Measurements from ENCODE around the gene SERPINA12.

Gene SERPINA12

DNA sequence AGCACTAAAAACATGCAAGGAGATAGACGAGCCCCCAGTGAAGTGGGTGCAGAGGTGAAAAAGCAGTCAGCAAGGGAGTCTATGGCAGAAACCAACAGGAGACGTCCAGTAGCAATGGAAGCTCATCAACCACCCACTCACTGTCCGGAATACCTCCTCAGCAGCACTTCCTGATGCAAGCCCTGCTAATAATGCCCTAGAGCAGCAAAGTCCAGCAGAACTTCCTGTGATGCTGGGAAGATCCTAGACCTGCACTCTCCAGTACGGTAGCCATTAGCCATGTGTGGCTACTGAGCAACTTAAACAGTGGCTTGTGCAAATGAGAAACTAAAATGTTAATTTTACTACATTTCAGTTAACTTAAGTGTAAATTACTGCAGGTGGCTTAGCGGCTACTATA, 44.2 kb downstream of the SERPINA12 start:
- TF ChIP-seq SIN3A (IDR thresholded peaks at IDR 0.05; ENCODE audit: borderline replicate concordance, insufficient read depth, low read length) (no peak), FOXP2 (optimal IDR thresholded peaks at IDR 0.05; ENCODE audit: borderline replicate concordance, extremely low read depth, extremely low read length, insufficient read depth) (no peak), TAF1 (IDR thresholded peaks at IDR 0.05; ENCODE audit: borderline replicate concordance, insufficient read depth, low read length) (no peak)
- TF ChIP-seq, protein P1, sequence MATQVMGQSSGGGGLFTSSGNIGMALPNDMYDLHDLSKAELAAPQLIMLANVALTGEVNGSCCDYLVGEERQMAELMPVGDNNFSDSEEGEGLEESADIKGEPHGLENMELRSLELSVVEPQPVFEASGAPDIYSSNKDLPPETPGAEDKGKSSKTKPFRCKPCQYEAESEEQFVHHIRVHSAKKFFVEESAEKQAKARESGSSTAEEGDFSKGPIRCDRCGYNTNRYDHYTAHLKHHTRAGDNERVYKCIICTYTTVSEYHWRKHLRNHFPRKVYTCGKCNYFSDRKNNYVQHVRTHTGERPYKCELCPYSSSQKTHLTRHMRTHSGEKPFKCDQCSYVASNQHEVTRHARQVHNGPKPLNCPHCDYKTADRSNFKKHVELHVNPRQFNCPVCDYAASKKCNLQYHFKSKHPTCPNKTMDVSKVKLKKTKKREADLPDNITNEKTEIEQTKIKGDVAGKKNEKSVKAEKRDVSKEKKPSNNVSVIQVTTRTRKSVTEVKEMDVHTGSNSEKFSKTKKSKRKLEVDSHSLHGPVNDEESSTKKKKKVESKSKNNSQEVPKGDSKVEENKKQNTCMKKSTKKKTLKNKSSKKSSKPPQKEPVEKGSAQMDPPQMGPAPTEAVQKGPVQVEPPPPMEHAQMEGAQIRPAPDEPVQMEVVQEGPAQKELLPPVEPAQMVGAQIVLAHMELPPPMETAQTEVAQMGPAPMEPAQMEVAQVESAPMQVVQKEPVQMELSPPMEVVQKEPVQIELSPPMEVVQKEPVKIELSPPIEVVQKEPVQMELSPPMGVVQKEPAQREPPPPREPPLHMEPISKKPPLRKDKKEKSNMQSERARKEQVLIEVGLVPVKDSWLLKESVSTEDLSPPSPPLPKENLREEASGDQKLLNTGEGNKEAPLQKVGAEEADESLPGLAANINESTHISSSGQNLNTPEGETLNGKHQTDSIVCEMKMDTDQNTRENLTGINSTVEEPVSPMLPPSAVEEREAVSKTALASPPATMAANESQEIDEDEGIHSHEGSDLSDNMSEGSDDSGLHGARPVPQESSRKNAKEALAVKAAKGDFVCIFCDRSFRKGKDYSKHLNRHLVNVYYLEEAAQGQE (IDR thresholded peaks at IDR 0.05; ENCODE audit: insufficient read depth in 1 of 2, low read depth in 2 of 2, low read length in 2 of 2): no peak

DNA sequence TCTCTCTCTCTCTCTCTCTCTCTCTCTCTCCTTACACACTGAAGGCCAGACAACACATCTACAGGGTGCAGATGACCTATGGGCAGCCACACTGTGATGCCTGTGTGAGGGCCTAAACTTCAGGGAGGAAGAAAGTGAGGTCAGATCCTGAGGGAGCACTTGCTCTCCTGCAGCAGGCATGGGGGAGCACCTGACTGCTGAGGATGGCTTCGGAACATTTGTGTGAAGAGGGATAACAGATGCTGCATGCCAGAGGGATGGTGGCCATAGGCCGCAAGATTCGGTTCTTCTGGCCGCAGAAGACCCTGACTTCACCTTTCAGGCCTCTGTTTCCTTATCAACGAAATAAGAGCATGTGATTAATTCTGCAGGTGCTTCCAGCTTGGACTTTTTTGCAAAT, 45.0 kb downstream of the SERPINA12 start:
- TF ChIP-seq SIN3A (IDR thresholded peaks at IDR 0.05; ENCODE audit: borderline replicate concordance, insufficient read depth, low read length): no peak
- TF ChIP-seq FOXP2 (optimal IDR thresholded peaks at IDR 0.05; ENCODE audit: borderline replicate concordance, extremely low read depth, extremely low read length, insufficient read depth): no peak
- no peak for TF ChIP-seq POLR2AphosphoS5 (IDR thresholded peaks at IDR 0.05; ENCODE audit: low read depth, low read length)
- TF ChIP-seq, protein P1 (IDR thresholded peaks at IDR 0.05; ENCODE audit: insufficient read depth in 1 of 2, low read depth in 2 of 2, low read length in 2 of 2): no peak
- TF ChIP-seq TAF1 (IDR thresholded peaks at IDR 0.05; ENCODE audit: borderline replicate concordance, insufficient read depth, low read length): no peak

DNA sequence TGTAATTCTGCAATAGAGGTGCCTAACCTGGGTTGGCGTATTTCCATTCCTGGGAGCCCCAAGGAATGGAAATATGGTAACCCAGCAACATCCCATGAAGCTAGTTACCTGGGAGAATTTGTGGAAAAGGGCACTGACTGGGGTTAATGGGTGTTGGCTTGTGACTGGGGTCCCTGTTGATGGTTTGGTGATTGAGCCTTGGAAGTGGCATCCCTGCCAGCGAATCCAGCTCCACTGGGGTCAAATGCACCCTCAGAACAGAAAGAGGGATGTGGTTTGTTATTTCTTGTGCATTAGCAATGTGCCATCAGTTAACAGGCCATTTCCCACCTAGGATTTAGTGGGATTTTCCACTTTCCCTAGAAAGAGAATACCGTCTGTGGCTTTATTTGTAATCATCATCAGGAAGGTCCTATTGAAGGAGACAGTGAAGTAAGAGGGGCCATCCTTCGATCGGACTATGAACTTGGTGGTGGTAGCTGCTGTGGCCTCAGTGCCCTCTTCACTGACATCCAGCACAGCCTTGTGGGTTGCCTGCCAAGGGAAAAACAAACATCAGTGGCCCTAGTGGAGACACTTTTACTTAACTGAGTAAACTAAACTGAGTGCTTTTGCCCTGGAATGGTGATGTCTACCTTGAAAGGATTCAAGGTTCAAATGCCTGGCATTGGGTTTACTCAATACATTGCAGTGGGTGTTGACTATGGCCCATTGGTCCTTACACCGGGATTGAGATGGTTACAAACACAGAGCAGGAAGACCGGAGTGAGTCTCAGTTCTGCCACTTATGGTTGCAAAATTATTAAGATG, 46.3 kb downstream of the SERPINA12 start:
- TF ChIP-seq FOXP2 (optimal IDR thresholded peaks at IDR 0.05; ENCODE audit: borderline replicate concordance, extremely low read depth, extremely low read length, insufficient read depth) (no peak), POLR2AphosphoS5 (IDR thresholded peaks at IDR 0.05; ENCODE audit: low read depth, low read length) (no peak), SIN3A (IDR thresholded peaks at IDR 0.05; ENCODE audit: borderline replicate concordance, insufficient read depth, low read length) (no peak), TAF1 (IDR thresholded peaks at IDR 0.05; ENCODE audit: borderline replicate concordance, insufficient read depth, low read length) (no peak)
- TF ChIP-seq, protein P1 (IDR thresholded peaks at IDR 0.05; ENCODE audit: insufficient read depth in 1 of 2, low read depth in 2 of 2, low read length in 2 of 2): no peak

DNA sequence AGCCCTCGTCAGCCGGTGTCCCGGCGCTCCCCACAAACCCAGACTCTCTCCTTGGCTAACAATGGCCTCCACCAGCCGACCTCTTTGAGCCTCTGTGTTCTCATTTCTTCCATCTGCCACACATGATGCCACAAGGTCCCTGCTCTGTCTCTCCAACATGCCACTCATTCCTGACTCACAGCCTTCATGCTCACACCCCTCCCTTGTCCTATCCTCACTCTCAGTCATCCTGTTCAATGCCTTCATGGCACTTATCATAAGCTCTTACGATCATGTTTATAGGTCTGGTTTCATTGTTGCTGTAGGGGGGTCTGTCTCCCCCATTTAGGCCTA, 47.1 kb downstream of the SERPINA12 start:
- no peak for TF ChIP-seq FOXP2 (optimal IDR thresholded peaks at IDR 0.05; ENCODE audit: borderline replicate concordance, extremely low read depth, extremely low read length, insufficient read depth)
- TF ChIP-seq SIN3A (IDR thresholded peaks at IDR 0.05; ENCODE audit: borderline replicate concordance, insufficient read depth, low read length): no peak
- TF ChIP-seq TAF1 (IDR thresholded peaks at IDR 0.05; ENCODE audit: borderline replicate concordance, insufficient read depth, low read length): no peak
- TF ChIP-seq, protein P1 (IDR thresholded peaks at IDR 0.05; ENCODE audit: insufficient read depth in 1 of 2, low read depth in 2 of 2, low read length in 2 of 2): no peak
- no peak for TF ChIP-seq POLR2AphosphoS5 (IDR thresholded peaks at IDR 0.05; ENCODE audit: low read depth, low read length)
